BLaER1 (cell line): Measurements from ENCODE around the gene NACAD.
"Not testable (repeated sequence)": the region's sequence is repeated elsewhere in the genome, so short reads cannot be mapped to it uniquely, and the experiment has no call there.

Experiments used
- H3K27ac ChIP-seq: shearing (Covaris generic); formaldehyde crosslinking; 2 replicates; pipeline ENCODE4 v1.8.1; 2022
- H3K27me3 ChIP-seq: shearing (Covaris generic); formaldehyde crosslinking; 2 replicates; pipeline ENCODE4 v1.8.1; 2022
- H3K36me3 ChIP-seq: shearing (Covaris generic); formaldehyde crosslinking; 2 replicates; pipeline ENCODE4 v1.8.1; 2022
- H3K4me1 ChIP-seq: shearing (Covaris generic); formaldehyde crosslinking; 2 replicates; pipeline ENCODE4 v1.8.1; 2022
- H3K4me2 ChIP-seq: shearing (Covaris generic); formaldehyde crosslinking; 2 replicates; pipeline ENCODE4 v1.8.1; 2022
- H3K4me3 ChIP-seq: shearing (Covaris generic); formaldehyde crosslinking; 2 replicates; pipeline ENCODE4 v1.8.1; 2022
- H3K9ac ChIP-seq: shearing (Covaris generic); formaldehyde crosslinking; 2 replicates; pipeline ENCODE4 v1.8.1; 2022
- H3K9me3 ChIP-seq: shearing (Covaris generic); formaldehyde crosslinking; 2 replicates; pipeline ENCODE4 v1.8.1; 2022
- H4K20me1 ChIP-seq: shearing (Covaris generic); formaldehyde crosslinking; 2 replicates; pipeline ENCODE4 v1.8.1; 2022
- Cebpa-rat ChIP-seq: shearing (Covaris generic); IDR thresholded peaks from 2 replicates; pipeline ENCODE4 v1.8.1; 2022

The NACAD gene

DNA sequence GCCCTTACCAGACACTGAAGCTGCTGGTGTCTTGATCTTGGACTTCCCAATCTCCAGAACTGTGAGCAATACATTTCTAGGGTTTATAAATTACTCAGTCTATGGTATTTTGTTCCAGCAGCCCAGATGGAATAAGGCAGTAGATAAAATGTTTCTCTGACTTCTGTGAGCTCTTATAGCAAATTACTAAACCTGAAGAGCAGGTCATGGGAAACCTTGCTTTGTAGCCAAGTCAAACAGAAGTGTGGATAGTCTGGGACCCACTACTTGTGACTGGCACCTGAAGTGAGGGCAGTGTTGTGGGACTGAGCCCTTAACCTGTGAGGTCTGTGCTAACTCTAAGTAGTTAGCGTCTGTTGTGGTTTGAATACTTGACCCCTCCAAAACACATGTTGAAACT, 27.3 kb upstream of the NACAD start:
- TF ChIP-seq Cebpa-rat: no peak

DNA sequence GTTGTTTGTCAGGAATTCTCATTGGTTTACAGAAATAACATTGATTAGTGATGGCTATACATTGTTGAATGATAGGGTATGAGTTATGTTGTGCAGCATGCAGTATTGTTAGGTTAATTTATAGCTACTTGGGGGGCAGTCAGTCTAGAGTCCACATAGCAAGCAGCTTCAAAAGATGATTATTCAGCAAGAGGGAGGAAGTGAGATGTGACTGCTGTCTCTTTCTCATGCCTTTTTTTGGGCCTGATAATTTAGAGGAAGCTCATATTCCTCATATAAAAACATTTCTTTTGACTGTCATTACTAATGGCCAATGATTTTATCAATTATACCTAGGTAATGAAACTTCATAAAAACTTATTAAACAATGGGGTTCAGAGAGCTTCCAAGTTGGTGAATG, 26.2 kb upstream of the NACAD start:
- H3K27me3 ChIP-seq: no peaks in the 10 kb centered on the region
- no peaks in the 10 kb centered on the region for H3K36me3 ChIP-seq
- H3K4me3 ChIP-seq: no peak overlapping the region
- peaks cover 6% of the 10 kb centered on the region; the same call in 1 of the 2 replicates for H4K20me1 ChIP-seq
- no peak for TF ChIP-seq Cebpa-rat
- H3K4me1 ChIP-seq: peaks cover 48% of the 10 kb centered on the region
- H3K9me3 ChIP-seq: no peaks in the 10 kb centered on the region
- no peak overlapping the region for H3K27ac ChIP-seq
- H3K9ac ChIP-seq: no peak overlapping the region
- H3K4me2 ChIP-seq: peak overlapping the region; percentile 27; the same call in 1 of the 2 replicates

More for the DNA sequence above, 27.3 kb upstream of the NACAD start:
- H4K20me1 ChIP-seq: no peaks in the 10 kb centered on the region
- no peak overlapping the region for H3K9ac ChIP-seq
- no peaks in the 10 kb centered on the region for H3K27me3 ChIP-seq
- no peak overlapping the region for H3K4me2 ChIP-seq
- H3K27ac ChIP-seq: no peak overlapping the region
- H3K9me3 ChIP-seq: no peaks in the 10 kb centered on the region
- H3K36me3 ChIP-seq: no peaks in the 10 kb centered on the region
- H3K4me3 ChIP-seq: no peak overlapping the region
- H3K4me1 ChIP-seq: peaks cover 40% of the 10 kb centered on the region

DNA sequence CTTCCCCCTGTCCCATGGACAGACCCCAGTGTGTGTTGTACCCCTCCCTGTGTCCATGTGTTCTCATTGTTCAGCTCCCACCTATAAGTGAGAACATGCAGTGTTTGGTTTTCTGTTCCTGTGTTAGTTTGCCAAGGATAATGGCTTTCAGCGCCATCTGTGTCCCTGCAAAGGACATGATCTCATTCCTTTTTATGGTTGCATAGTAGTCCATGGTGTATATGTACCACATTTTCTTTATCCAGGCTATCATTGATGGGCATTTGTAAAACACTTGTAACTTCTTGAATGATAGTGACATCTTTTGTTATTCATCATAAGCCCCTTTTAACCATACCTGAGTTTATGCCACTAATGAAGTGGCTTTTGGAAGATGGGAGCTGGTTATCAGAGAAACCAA, 25.5 kb upstream of the NACAD start:
- H3K27me3 ChIP-seq, H3K36me3 ChIP-seq, H3K9ac ChIP-seq, H3K27ac ChIP-seq, H3K9me3 ChIP-seq, H3K4me2 ChIP-seq, H3K4me3 ChIP-seq: not testable (repeated sequence)
- Histone ChIP-seq H3K4me1 (peaks cover 52% of the 10 kb centered on the region), H4K20me1 (peaks cover 13% of the 10 kb centered on the region)

DNA sequence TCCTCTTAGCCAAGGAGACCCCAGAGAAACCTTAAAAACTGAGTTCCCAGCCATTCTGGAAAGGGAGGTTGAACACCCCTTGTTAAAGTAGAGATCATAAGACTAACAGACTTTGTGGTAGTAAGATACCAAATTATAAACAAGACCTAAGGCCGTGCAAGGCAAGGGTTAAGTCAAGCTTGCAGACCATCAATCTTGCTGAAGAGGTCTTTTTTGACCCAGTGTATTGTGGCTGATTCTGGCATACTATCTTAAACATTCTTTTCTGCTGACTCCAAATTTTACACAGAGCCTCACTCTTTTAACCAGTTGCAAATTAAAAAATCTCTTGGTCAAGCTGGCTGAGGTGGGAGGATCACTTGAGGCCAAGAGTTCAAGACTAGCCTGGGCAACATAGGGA, 23.9 kb upstream of the NACAD start:
- Histone ChIP-seq H3K9me3 (no peaks in the 10 kb centered on the region), H3K4me2 (peak overlapping the region; percentile 82), H3K4me1 (peaks cover 52% of the 10 kb centered on the region), H3K27ac (peak overlapping the region; percentile 95; the same call in 1 of the 2 replicates), H3K9ac (peak overlapping the region; percentile 97), H4K20me1 (peaks cover 29% of the 10 kb centered on the region), H3K36me3 (peaks cover 18% of the 10 kb centered on the region), H3K4me3 (peak overlapping the region; percentile 82), H3K27me3 (no peaks in the 10 kb centered on the region)
- TF ChIP-seq Cebpa-rat: no peak

DNA sequence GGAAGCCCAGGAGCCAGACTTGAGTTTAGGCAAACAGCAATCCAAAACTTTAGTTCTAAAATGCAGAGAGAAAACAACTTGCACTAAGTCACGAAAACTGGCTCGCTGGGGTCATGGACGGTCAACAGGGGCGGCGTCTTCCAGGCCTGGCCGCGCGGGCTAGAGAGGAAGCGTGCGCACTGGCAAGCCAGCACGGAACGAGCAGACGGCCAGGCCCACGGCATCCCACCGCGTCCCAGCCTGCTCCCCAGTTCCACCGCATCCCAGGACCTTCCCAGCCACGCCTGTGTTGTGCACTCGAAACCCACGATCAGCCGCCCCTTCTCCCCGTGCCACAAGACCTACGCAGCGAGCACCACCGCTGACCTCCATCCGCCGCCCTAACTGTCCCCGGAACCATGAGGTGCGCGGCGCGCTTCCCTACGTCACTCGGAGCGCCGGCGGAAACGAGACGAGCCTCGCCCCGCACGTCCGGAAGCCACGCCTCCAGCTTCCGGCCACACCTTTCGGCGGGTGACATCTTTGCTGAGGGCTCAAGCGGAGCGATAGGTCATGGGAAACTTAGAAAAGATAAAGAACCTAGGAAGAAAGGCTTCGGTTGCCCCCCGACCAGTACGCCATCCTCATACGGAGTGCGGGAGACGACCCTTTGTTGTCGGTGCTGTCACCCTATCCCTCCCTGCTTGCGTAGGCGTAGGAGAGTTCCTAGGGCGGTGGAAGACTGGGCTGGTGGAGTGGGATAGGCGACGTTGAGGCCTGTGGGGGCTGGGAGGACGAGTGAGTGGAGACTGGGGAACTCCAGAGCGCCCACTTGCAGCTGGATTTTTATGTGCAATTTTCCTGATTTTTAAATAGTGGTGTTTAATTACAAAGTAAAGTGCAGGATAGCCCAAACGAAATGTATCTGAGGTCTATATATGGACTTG, 22.8 kb upstream of the NACAD start, which contains the start of gene TBRG4:
TSS of gene TBRG4 (minus strand) at position 400 of the 926 bp plus-strand sequence. CDS start 2,460 bp downstream, outside the sequence.
- Histone ChIP-seq H3K4me2 (peak within 1 kb of the TSS; percentile 87), H3K27me3 (no peaks in the 10 kb centered on the region), H3K36me3 (peaks cover 29% of the 10 kb centered on the region)

DNA sequence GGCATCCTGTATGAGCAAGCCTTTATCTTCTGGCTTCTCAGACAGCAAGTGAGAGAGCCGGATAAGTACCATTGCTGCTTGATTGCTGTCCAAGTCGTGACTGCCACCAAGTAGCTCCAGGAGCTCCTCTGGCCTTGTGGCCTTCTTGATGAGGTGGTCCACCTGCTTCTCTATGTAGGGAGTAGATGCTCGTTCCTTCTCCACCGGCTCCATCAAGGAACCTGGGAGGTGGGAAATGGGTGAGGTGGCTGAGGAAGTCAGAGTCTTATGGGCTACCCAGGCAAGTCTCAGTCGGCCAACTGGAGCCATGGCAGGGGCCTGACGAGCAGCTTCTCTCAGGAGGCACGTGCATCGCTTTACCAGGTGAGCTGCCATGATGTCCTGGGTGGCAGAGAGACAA, 20.1 kb upstream of the NACAD start:
- H4K20me1 ChIP-seq: peaks cover 67% of the 10 kb centered on the region
- H3K4me2 ChIP-seq: peak overlapping the region; percentile 87
- H3K4me3 ChIP-seq: peak overlapping the region; percentile 31; the same call in 1 of the 2 replicates
- H3K9ac ChIP-seq: peak overlapping the region; percentile 64
- peaks cover 50% of the 10 kb centered on the region for H3K4me1 ChIP-seq
- H3K36me3 ChIP-seq: peaks cover 56% of the 10 kb centered on the region
- no peaks in the 10 kb centered on the region for H3K9me3 ChIP-seq
- no peaks in the 10 kb centered on the region for H3K27me3 ChIP-seq
- no peak for TF ChIP-seq Cebpa-rat
- no peak overlapping the region for H3K27ac ChIP-seq

More for the DNA sequence above, 22.8 kb upstream of the NACAD start, which contains the start of gene TBRG4:
- Histone ChIP-seq H4K20me1 (peaks cover 40% of the 10 kb centered on the region), H3K4me3 (peak within 1 kb of the TSS; percentile 82), H3K27ac (peak within 1 kb of the TSS; percentile 95), H3K4me1 (peaks cover 58% of the 10 kb centered on the region), H3K9ac (peak within 1 kb of the TSS; percentile 97), H3K9me3 (no peaks in the 10 kb centered on the region)
- TF ChIP-seq Cebpa-rat: no peak

DNA sequence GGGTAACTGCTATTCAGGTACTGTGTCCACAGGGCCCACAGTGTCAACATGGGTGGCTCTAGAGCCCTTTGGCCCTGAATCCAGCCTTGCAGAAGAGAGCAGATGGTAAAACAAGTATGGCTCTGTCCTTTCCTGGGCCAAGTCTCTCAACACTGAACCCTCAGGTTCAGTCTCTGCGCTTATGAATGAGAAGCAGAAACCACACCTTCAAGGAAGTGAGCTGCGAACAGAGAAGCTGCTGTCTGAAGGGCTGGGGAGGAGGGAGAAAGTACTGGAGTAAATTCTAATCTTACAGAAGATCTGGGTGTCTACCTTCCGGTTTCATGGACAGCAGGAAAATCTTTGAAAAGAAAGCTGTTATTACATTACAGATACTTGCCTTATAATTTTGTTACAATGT, 18.6 kb upstream of the NACAD start:
- Histone ChIP-seq H3K27ac (no peak overlapping the region), H3K27me3 (no peaks in the 10 kb centered on the region), H3K4me1 (peaks cover 43% of the 10 kb centered on the region), H3K36me3 (peaks cover 71% of the 10 kb centered on the region), H3K9me3 (no peaks in the 10 kb centered on the region), H4K20me1 (peaks cover 82% of the 10 kb centered on the region), H3K4me3 (no peak overlapping the region), H3K4me2 (peak overlapping the region; percentile 87; the same call in 1 of the 2 replicates), H3K9ac (peak overlapping the region; percentile 38; the same call in 1 of the 2 replicates)
- no peak for TF ChIP-seq Cebpa-rat

DNA sequence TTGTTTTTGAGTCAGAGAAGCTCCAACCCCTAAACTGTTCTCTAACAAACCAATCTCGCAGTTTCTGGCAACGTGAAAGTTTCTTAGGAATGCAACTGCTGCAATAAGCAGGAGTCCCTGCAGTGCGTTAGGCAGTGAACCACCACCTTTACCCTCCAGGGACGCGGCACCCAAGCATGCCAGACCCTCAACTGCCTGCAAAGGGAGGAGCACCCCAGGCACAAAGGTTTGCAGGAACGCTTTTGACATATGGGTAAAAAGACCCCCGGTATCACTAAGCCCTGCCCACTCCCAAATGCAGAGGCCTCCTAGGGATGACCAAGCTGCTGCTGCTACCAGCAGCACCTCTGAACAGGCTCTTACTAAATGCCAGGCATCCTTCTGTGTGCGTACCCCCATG, 18.1 kb upstream of the NACAD start:
- H3K27me3 ChIP-seq: no peaks in the 10 kb centered on the region
- peaks cover 87% of the 10 kb centered on the region for H4K20me1 ChIP-seq
- peak overlapping the region; percentile 38; the same call in 1 of the 2 replicates for H3K9ac ChIP-seq
- H3K27ac ChIP-seq: no peak overlapping the region
- no peak for TF ChIP-seq Cebpa-rat
- no peak overlapping the region for H3K4me3 ChIP-seq
- H3K4me1 ChIP-seq: peaks cover 38% of the 10 kb centered on the region
- peaks cover 76% of the 10 kb centered on the region for H3K36me3 ChIP-seq
- H3K9me3 ChIP-seq: no peaks in the 10 kb centered on the region
- no peak overlapping the region for H3K4me2 ChIP-seq

DNA sequence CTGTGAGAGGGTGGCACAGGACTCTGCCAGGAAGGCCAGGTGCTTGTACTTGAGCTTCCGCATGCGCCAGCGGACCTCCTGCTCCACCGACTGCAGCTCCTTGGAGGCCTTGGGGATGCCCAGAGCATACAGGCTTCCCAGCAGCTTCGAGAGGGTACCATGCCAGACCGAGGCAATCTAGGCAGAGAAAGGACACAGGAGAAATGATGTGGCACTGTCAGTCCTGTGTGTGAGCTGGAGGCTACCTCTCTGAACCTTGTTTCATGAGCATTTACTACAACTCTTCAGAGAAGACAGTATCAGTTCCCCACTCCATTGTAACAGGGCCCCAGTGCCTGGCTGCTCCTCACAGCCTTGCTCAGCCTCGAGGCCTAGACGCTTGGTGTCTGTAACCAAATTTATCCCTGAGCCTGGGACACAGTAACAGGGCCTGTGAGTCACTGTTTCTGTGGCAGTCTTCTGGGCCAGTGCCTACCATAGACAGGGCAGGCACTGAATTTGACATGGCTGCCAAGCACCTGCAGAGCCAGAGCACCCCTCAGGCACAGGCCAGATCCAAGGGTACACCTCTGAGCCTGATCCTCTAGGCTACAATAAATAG, 16.9 kb upstream of the NACAD start:
- Histone ChIP-seq H4K20me1 (peaks cover 99% of the 10 kb centered on the region), H3K4me3 (no peak overlapping the region), H3K27ac (no peak overlapping the region), H3K4me1 (peaks cover 37% of the 10 kb centered on the region), H3K27me3 (no peaks in the 10 kb centered on the region), H3K4me2 (no peak overlapping the region), H3K9ac (no peak overlapping the region), H3K9me3 (no peaks in the 10 kb centered on the region), H3K36me3 (peaks cover 87% of the 10 kb centered on the region)
- TF ChIP-seq Cebpa-rat: no peak
